ENCODE measurements around the gene ARSD. TPM values are rescaled to one million over a fixed set of nuclear protein-coding genes. Genes with fewer than 3 reads are reported as not detected.
"Not testable (repeated sequence)": the region's sequence is repeated elsewhere in the genome, so short reads cannot be mapped to it uniquely, and the experiment has no call there.

ARSD gene
- total RNA-seq, 1 donor from 2014 or later = 10.7 TPM

DNA sequence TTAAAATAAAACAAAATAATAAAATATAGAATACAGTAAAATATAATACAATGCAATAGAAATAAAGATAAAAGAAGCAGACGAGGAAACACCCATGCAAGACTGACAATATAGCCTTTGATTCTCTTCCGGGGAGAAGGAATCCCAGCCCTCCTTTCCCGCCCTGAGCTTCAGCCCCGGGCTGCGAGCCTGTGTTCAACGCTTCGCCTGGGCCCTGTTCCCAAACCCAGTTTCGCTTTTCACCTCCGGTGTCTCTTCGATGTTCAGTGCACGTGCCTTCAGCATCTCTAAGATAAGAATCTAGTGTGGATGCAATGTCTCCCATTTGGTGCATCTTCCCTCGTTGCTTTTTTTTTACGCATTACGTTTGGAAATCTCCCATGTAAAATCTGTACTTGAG lies 38.4 kb upstream of the ARSD start:
- no peak overlapping the region for H3K4me3 ChIP-seq (ENCODE audit: low read depth, low read length)
- no peak for DNase-seq (ENCODE audit: low read depth)
- TF ChIP-seq, protein P1, sequence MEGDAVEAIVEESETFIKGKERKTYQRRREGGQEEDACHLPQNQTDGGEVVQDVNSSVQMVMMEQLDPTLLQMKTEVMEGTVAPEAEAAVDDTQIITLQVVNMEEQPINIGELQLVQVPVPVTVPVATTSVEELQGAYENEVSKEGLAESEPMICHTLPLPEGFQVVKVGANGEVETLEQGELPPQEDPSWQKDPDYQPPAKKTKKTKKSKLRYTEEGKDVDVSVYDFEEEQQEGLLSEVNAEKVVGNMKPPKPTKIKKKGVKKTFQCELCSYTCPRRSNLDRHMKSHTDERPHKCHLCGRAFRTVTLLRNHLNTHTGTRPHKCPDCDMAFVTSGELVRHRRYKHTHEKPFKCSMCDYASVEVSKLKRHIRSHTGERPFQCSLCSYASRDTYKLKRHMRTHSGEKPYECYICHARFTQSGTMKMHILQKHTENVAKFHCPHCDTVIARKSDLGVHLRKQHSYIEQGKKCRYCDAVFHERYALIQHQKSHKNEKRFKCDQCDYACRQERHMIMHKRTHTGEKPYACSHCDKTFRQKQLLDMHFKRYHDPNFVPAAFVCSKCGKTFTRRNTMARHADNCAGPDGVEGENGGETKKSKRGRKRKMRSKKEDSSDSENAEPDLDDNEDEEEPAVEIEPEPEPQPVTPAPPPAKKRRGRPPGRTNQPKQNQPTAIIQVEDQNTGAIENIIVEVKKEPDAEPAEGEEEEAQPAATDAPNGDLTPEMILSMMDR (conservative IDR thresholded peaks at IDR 0.05; ENCODE audit: low read depth, low read length) = no peak

- TF ChIP-seq, protein P1 (conservative IDR thresholded peaks at IDR 0.05; ENCODE audit: low read depth, low read length) = no peak
- no peak for DNase-seq (ENCODE audit: low read depth)
- no peak overlapping the region for H3K4me3 ChIP-seq (ENCODE audit: low read depth, low read length)
Measured at GRCh38 chrX:2967012-2967411, 37.9 kb upstream of the ARSD start.

GRCh38 chrX:2965965-2966364 lies 36.8 kb upstream of the ARSD start:
- TF ChIP-seq, protein P1 (conservative IDR thresholded peaks at IDR 0.05; ENCODE audit: low read depth, low read length) = no peak

DNA sequence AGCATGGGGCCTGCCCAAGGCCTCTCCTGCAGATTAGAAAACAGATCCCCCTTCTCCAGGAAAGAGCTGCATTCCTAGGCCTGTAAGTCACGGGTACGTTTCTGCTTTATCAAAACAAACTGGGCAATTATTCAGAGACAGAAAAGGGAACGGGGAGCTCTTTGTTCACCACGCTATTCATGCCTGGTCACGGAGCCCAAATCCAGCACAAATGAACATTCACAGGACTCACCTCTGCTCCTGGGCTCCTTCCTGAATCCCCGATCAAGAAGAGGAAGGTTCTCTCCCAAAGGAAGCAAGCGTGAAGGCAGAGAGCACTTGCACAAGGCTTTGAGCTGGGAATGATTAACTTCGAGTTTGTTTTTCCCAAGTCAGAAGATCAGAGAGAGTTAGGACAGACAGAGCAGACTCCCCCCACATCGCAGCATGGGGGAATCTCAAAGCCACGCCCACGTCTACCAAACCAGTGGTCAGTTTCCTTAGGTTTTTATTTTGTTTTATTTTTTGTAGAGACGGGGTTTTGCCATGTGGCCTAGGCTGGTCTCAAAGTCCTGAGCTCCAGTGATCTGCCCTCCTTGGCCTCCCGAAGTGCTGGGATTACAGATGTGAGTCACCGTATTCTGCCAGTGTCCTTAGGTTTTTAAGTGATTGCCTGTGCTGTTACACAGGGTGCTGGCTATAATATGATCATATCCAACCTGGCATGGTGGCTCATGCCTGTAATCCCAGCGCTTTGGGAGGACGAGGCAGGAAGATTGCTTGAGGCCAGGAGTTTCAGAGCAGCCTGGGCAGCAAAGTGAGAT lies 35.1 kb upstream of the ARSD start:
- H3K4me3 ChIP-seq (ENCODE audit: low read depth, low read length) = peak overlapping the region; percentile 41
- peak; percentile 73 for DNase-seq (ENCODE audit: low read depth)

More at GRCh38 chrX:2965965-2966364, 36.8 kb upstream of the ARSD start:
- H3K4me3 ChIP-seq (ENCODE audit: low read depth, low read length) = no peak overlapping the region
- DNase-seq (ENCODE audit: low read depth) = peak; percentile 4

- H3K4me3 ChIP-seq (ENCODE audit: low read depth, low read length) = peak overlapping the region; percentile 41
- DNase-seq (ENCODE audit: low read depth) = not testable (repeated sequence)
Measured at GRCh38 chrX:2963449-2963848, 34.3 kb upstream of the ARSD start.

DNA sequence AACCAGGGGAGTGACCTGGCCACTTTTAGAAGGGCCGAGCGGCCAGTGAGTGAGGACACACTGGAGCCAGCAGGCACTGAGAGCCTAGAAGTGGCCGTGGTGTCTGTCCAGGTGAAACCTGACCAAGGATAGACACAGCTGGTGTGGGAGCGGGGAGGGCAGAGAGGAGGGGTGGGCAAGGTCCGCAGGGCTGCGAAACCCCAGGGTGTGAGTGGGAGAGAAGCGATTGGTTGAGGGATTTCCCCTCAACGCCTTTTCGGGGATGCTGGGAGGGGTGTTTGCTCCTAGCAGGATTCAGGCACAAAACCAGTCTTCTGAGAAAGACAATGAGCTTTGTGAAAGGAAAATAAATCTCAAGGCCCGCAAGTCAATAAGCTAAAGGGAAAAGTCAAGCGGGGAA lies 33.2 kb upstream of the ARSD start:
- TF ChIP-seq, protein P1 (conservative IDR thresholded peaks at IDR 0.05; ENCODE audit: low read depth, low read length) = no peak
- DNase-seq (ENCODE audit: low read depth) = no peak
- H3K4me3 ChIP-seq (ENCODE audit: low read depth, low read length) = peak overlapping the region; percentile 41

DNA sequence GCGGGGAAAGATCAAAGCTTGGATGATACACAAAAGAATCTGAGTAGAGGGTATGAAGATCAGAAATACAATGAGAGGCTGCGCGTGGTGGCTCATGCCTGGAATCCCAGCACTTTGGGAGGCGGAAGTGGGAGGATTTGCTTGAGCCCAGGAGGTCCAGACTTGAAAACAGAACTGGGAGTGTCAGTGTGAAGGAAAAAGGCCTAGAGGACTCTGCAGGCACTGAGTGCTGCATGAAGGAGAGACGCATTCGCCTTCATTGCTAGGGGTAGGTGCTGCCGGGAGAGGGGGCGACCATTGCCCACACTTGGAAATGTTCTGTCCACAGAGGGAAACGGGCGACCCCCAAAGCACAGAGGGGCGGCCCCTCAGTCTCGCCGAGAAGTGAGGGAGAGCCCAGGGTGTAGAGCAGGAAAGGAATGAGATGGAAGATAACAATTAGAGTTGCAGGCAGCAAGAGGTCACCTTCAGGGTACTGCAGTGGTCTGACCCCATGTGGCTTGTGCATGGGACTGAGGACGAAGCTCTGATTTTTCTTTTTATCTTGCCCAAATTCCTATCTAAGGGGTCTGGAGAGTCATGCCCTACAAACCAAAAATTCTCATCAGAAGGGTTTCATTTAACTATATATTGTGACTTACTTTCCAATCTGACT lies 31.8 kb upstream of the ARSD start:
- no peak for DNase-seq (ENCODE audit: low read depth)
- TF ChIP-seq, protein P1 (conservative IDR thresholded peaks at IDR 0.05; ENCODE audit: low read depth, low read length) = no peak
- H3K4me3 ChIP-seq (ENCODE audit: low read depth, low read length) = no peak overlapping the region

DNA sequence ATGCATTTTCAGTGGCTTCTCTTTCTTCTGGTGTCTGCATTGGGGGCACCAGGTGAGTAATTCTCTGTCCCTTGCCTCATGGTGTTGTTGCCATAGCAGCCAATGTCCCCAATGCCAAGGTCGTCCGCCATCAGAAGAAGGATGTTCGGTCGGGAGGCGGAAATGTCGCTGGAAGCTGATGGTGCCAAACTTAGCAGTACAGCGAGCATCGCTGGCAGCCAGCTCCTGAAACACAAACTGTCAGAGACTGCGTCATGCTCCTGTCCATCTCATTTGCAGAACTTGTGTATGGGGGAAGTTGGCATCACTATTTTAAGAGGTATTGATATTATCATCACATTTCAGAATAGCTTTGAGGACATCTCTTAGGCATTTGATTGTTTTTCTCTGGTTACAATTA lies 29.1 kb upstream of the ARSD start:
- no peak overlapping the region for H3K4me3 ChIP-seq (ENCODE audit: low read depth, low read length)
- no peak for DNase-seq (ENCODE audit: low read depth)
- TF ChIP-seq, protein P1 (conservative IDR thresholded peaks at IDR 0.05; ENCODE audit: low read depth, low read length) = no peak
